HG03095 (cell line): Measurements from ENCODE around the gene ERG28.

Experiments
- ATAC-seq: cut with Tn5 transposase; IDR thresholded peaks from one replicate; pipeline ENCODE4 v1.9.1; 2021; ENCODE audit warnings: moderate library complexity; ENCODE audit not compliant: unreplicated experiment

ERG28 gene

GRCh38 chr14:75660238-75660629 is 442 bp downstream of the ERG28 start:
- ATAC-seq = no peak

GRCh38 chr14:75658957-75659356 is 1.7 kb downstream of the ERG28 start:
- ATAC-seq = no peak

GRCh38 chr14:75657331-75657730 is 3.3 kb downstream of the ERG28 start:
- ATAC-seq = no peak

- ATAC-seq = no peak
These were observed 5.4 kb downstream of the ERG28 start for GRCh38 chr14:75655235-75655634.

GRCh38 chr14:75654127-75654732 is 6.4 kb downstream of the ERG28 start:
- ATAC-seq = peak; percentile 69

GRCh38 chr14:75653563-75653962 is 7.1 kb downstream of the ERG28 start:
- no peak for ATAC-seq

- no peak for ATAC-seq
These were observed 10.2 kb downstream of the ERG28 start for GRCh38 chr14:75650253-75651058.

GRCh38 chr14:75649773-75650172 is 10.9 kb downstream of the ERG28 start:
- no peak for ATAC-seq

GRCh38 chr14:75649337-75649736 is 11.3 kb downstream of the ERG28 start:
- no peak for ATAC-seq

GRCh38 chr14:75648066-75648838 is 12.4 kb downstream of the ERG28 start:
- ATAC-seq = no peak

- no peak for ATAC-seq
These were observed 13.0 kb downstream of the ERG28 start for GRCh38 chr14:75647640-75648039.

GRCh38 chr14:75646762-75647161 is 13.9 kb downstream of the ERG28 start:
- ATAC-seq = no peak

GRCh38 chr14:75645056-75645455 is 15.6 kb downstream of the ERG28 start:
- ATAC-seq = no peak

- ATAC-seq = no peak
These were observed 16.7 kb downstream of the ERG28 start for GRCh38 chr14:75643985-75644384.

GRCh38 chr14:75640876-75641275 is 19.8 kb downstream of the ERG28 start:
- ATAC-seq = no peak

GRCh38 chr14:75636100-75636692 is 24.5 kb downstream of the ERG28 start:
- ATAC-seq = no peak

GRCh38 chr14:75634848-75635247 is 25.8 kb downstream of the ERG28 start:
- ATAC-seq = no peak

GRCh38 chr14:75631453-75631831 is 29.2 kb downstream of the ERG28 start:
- ATAC-seq = no peak

GRCh38 chr14:75630695-75631452 is 29.8 kb downstream of the ERG28 start:
- no peak for ATAC-seq

GRCh38 chr14:75628816-75629215 is 31.9 kb downstream of the ERG28 start:
- ATAC-seq = no peak

GRCh38 chr14:75627406-75627805 is 33.3 kb downstream of the ERG28 start:
- no peak for ATAC-seq
